ENCODE data around the gene SLC17A9.

Gene SLC17A9

DNA sequence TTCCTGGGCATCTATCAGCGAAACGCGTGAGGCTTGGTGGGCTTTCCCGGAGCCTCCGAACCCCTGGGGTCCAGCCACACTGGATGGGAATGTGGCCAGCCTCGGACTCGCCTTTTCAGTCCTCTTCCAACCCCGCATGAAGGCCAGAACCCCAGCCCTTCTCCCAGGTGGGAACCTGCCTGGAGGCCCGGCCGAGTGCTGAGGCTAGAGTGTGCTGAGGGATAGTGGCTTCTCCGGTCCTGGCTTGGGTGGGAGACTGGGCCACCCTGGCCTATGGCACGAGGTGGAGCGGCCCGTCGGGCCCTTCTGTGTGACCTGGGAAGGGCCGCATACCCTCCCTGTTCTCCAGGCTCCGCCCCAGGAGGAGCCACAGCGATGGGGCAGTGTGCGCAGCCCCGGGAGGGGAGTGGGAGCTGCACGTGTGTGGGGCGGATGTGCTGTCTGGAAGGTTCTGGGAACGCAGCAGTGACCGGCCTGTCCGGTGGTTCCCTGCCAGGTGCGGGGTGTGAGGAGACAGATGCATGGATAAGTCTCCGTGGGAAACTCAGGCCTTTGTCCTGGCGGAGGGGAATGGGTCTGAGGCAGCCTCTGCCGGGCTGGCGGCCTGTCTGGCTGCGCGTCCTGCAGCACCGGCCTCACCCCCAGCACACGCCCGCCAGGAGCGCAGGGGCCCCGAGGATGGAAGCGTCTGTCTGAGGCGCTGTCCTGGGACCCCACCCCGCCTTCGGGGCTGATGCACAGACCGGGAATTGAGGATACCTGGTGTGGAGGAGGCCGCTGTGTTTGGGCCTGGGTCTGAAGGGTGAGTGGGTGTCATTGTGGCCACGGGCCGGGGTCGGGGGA lies 55.4 kb downstream of the SLC17A9 start:
- peaks cover 100% of the 10 kb centered on the region for H3K27me3 ChIP-seq
- H3K4me1 ChIP-seq: no peaks in the 10 kb centered on the region; the same call in 1 of the 2 replicates
- H3K36me3 ChIP-seq: no peaks in the 10 kb centered on the region
- no peak for TF ChIP-seq CTCF (IDR thresholded peaks at IDR 0.05; ENCODE audit: low read depth, low read length)
- peaks cover 5% of the 10 kb centered on the region; the same call in 1 of the 2 replicates for H3K9me3 ChIP-seq
- no peak for DNase-seq
- no peak overlapping the region for H3K4me3 ChIP-seq (ENCODE audit: low read depth, low read length)

DNA sequence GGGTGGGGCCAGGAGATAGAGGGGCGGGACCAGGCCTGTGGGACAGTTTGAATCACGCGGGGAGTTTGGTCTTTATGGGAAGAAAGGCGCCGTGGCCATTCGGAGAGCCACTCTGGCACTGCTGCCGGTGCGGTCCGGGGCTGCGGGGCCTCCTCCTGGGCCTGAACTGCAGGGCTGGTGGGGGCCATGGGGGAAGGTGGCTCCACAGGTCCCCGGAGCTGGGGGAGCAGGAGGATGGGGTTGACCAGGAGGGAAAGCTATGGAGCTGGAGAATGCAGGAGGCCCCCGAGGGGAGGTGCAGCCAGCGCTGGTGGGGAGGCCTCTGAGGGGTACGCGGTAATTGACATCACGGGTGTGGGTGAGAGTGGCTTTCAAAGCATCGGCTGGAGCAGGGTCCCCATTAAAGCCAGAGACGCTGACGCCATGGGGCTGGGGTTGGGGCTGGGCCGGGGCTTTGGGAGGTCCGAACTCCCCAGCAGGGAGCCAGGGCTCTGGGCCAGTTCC lies 56.1 kb downstream of the SLC17A9 start:
- no peak overlapping the region for H3K4me3 ChIP-seq (ENCODE audit: low read depth, low read length)
- no peaks in the 10 kb centered on the region; the same call in 1 of the 2 replicates for H3K4me1 ChIP-seq

DNA sequence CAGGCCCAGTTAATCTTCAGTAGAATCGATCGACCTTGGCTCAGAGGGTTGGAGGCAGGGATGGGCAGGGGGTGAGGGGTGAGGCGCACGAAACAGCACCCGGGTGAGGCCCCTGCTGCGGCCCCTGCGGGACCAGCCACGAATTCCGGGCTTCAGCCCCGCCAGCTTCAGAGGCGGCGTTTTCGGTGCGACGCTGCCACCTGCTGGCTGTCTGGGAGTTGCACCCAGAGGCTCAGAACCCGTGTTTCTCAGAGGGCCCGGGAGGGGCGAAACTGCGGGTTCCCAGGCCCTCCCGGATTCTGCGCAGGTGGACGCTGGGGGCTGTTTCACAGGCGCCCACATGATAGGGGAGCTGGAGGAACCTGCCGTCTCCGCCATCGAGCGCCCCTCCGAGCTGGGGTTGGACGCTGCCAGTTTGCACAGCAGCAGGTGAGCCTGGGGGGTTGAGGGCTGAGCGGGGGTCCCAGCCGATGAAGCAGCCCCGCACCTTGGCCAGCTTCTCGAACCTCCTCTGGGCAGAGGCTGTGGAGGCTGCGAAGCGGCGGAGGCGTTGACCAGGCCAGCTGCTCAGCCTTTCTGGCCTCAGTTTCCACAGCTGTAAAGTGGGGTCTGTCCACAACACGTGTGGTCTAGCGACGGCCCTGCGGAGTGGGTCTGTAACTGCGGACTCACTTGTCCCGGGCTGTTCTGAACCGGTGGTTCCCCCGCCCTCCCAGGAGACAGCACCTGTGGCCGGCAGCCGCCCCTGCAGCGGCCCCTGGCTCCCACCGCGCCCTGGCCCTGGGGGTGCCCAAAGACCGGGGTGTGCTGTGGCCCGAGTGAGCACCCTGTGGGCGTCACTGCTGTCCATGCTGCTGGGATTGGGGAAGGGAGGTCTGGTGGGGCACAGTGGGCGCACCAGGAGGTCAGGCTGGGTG lies 56.8 kb downstream of the SLC17A9 start:
- DNase-seq: peak; percentile 83
- Histone ChIP-seq H3K4me1 (no peaks in the 10 kb centered on the region; the same call in 1 of the 2 replicates), H3K4me3 (ENCODE audit: low read depth, low read length) (no peak overlapping the region), H3K36me3 (no peaks in the 10 kb centered on the region), H3K9me3 (peaks cover 7% of the 10 kb centered on the region; the same call in 1 of the 2 replicates), H3K27me3 (peaks cover 98% of the 10 kb centered on the region)
- peak; percentile 86 for TF ChIP-seq CTCF (IDR thresholded peaks at IDR 0.05; ENCODE audit: low read depth, low read length)

More for the DNA sequence above, 56.1 kb downstream of the SLC17A9 start:
- no peaks in the 10 kb centered on the region for H3K36me3 ChIP-seq
- TF ChIP-seq CTCF (IDR thresholded peaks at IDR 0.05; ENCODE audit: low read depth, low read length): no peak
- DNase-seq: no peak
- H3K9me3 ChIP-seq: peaks cover 7% of the 10 kb centered on the region; the same call in 1 of the 2 replicates
- peaks cover 98% of the 10 kb centered on the region for H3K27me3 ChIP-seq

DNA sequence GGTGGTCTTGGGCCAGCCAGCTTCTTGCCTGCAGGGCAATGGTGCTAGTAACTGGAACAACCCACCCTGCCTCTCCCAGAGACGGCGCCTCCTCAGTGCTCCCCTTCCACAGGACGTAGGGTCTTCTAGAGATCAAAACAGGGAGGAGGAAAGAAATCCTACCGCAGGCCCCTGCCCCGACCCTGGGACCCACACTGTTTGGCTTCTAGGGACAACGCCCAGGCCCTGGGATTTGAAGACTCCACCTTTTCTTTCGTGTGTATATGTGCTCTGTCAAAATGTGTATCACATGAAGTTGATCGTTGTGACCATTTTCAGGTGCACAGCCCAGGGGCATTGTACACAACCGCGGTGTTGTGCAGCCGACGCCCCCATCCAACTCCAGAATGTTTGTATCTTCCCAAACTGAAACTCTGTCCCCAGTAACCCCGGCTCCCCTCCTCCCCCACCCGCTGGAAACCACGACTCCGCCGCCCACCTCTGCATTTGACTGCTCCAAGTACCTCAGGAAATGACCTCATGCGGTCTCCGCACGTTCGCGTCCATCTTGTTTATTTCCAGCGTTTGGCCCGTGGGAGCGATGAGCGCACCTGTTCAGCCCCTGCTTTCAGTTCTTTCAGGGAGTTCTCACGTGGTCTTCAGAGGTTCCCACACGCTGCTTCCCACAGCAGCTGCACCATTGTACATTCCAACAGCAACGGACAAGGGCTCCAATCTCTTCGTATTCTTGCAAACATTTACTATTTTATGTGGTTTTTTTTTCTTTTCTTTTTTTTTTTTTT lies 57.7 kb downstream of the SLC17A9 start:
- no peak for TF ChIP-seq CTCF (IDR thresholded peaks at IDR 0.05; ENCODE audit: low read depth, low read length)
- Histone ChIP-seq H3K4me1 (no peaks in the 10 kb centered on the region; the same call in 1 of the 2 replicates), H3K27me3 (peaks cover 98% of the 10 kb centered on the region), H3K4me3 (ENCODE audit: low read depth, low read length) (no peak overlapping the region), H3K9me3 (peaks cover 7% of the 10 kb centered on the region; the same call in 1 of the 2 replicates), H3K36me3 (no peaks in the 10 kb centered on the region)
- DNase-seq: no peak

GRCh38 chr20:63011798-63012197 lies 59.3 kb downstream of the SLC17A9 start:
- TF ChIP-seq CTCF (IDR thresholded peaks at IDR 0.05; ENCODE audit: low read depth, low read length): no peak
- no peaks in the 10 kb centered on the region for H3K36me3 ChIP-seq
- no peaks in the 10 kb centered on the region; the same call in 1 of the 2 replicates for H3K4me1 ChIP-seq
- H3K9me3 ChIP-seq: peaks cover 7% of the 10 kb centered on the region; the same call in 1 of the 2 replicates
- H3K4me3 ChIP-seq (ENCODE audit: low read depth, low read length): no peak overlapping the region
- peaks cover 98% of the 10 kb centered on the region for H3K27me3 ChIP-seq
- no peak for DNase-seq

Measured in BE2C (cell line).